GM12878 (cell line): Measurements from ENCODE around the gene MGLL.

Experiments used
- ELK1 ChIP-seq: IDR thresholded peaks from 2 replicates; pipeline ENCODE4 v1.6.1; 2012; ENCODE audit warnings: low read depth, low read length, improper control_type of control experiment
- JUND ChIP-seq: IDR thresholded peaks from 2 replicates; pipeline ENCODE4 v1.6.1; 2012; ENCODE audit warnings: low read depth, mild to moderate bottlenecking, low read length, improper control_type of control experiment, moderate library complexity
- MXI1 ChIP-seq: fragments of 150-350 bp; IDR thresholded peaks from 2 replicates; pipeline ENCODE4 v1.6.1; 2011; ENCODE audit warnings: low read depth, mild to moderate bottlenecking, inconsistent platforms, low read length, improper control_type of control experiment
- POLR2AphosphoS2 ChIP-seq: IDR thresholded peaks from 2 replicates; pipeline ENCODE4 v1.6.1; 2011; ENCODE audit warnings: low read depth, mild to moderate bottlenecking, low read length, improper control_type of control experiment, moderate library complexity
- POLR2AphosphoS5 ChIP-seq: IDR thresholded peaks from 2 replicates; pipeline ENCODE4 v1.6.1; 2011; ENCODE audit warnings: mild to moderate bottlenecking, low read length, inconsistent platforms
- RAD21 ChIP-seq: IDR thresholded peaks from 2 replicates; pipeline ENCODE4 v1.6.1; 2011; ENCODE audit warnings: mild to moderate bottlenecking, low read depth, low read length, moderate library complexity; ENCODE audit not compliant: insufficient read depth
- SIX5 ChIP-seq: IDR thresholded peaks from 2 replicates; pipeline ENCODE4 v1.6.1; 2011; ENCODE audit warnings: mild to moderate bottlenecking, low read depth, low read length, moderate library complexity; ENCODE audit not compliant: severe bottlenecking
- TF ChIP-seq, protein P1 (sequence below), 3 experiments: IDR thresholded peaks in 2 of 3; conservative IDR thresholded peaks in 1 of 3; 2 replicates each; pipeline ENCODE4 v1.5.1; 2011; ENCODE audit warnings: low read depth in 3 of 3, low read length in 3 of 3, mild to moderate bottlenecking in 3 of 3, control low read depth in 2 of 3, moderate library complexity in 2 of 3, inconsistent platforms in 1 of 3, mixed read lengths in 1 of 3; ENCODE audit not compliant: control insufficient read depth in 2 of 3, insufficient read depth in 1 of 3; ENCODE audit errors: extremely low read depth in 1 of 3
- TF ChIP-seq, protein P2 (sequence below): fragments of 450-650 bp; IDR thresholded peaks from 2 replicates; pipeline ENCODE4 v1.6.1; 2017; ENCODE audit warnings: mild to moderate bottlenecking

GRCh38 chr3:127669541-127670228 lies 152.6 kb downstream of the MGLL start:
- TF ChIP-seq, protein P1, sequence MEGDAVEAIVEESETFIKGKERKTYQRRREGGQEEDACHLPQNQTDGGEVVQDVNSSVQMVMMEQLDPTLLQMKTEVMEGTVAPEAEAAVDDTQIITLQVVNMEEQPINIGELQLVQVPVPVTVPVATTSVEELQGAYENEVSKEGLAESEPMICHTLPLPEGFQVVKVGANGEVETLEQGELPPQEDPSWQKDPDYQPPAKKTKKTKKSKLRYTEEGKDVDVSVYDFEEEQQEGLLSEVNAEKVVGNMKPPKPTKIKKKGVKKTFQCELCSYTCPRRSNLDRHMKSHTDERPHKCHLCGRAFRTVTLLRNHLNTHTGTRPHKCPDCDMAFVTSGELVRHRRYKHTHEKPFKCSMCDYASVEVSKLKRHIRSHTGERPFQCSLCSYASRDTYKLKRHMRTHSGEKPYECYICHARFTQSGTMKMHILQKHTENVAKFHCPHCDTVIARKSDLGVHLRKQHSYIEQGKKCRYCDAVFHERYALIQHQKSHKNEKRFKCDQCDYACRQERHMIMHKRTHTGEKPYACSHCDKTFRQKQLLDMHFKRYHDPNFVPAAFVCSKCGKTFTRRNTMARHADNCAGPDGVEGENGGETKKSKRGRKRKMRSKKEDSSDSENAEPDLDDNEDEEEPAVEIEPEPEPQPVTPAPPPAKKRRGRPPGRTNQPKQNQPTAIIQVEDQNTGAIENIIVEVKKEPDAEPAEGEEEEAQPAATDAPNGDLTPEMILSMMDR (IDR thresholded peaks at IDR 0.05 in 2 of 3, conservative IDR thresholded peaks at IDR 0.05 in 1 of 3; ENCODE audit: control insufficient read depth in 2 of 3, extremely low read depth in 1 of 3, insufficient read depth in 1 of 3, low read depth in 3 of 3, low read length in 3 of 3) = no peak
- TF ChIP-seq JUND (no peak), MXI1 (no peak), POLR2AphosphoS5 (no peak), SIX5 (no peak), RAD21 (no peak), POLR2AphosphoS2 (no peak), ELK1 (no peak)
- TF ChIP-seq, protein P2, sequence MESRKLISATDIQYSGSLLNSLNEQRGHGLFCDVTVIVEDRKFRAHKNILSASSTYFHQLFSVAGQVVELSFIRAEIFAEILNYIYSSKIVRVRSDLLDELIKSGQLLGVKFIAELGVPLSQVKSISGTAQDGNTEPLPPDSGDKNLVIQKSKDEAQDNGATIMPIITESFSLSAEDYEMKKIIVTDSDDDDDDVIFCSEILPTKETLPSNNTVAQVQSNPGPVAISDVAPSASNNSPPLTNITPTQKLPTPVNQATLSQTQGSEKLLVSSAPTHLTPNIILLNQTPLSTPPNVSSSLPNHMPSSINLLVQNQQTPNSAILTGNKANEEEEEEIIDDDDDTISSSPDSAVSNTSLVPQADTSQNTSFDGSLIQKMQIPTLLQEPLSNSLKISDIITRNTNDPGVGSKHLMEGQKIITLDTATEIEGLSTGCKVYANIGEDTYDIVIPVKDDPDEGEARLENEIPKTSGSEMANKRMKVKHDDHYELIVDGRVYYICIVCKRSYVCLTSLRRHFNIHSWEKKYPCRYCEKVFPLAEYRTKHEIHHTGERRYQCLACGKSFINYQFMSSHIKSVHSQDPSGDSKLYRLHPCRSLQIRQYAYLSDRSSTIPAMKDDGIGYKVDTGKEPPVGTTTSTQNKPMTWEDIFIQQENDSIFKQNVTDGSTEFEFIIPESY = no peak
